GM19372 (cell line): ENCODE results near the gene HCAR2.
"Not testable (repeated sequence)": the region's sequence is repeated elsewhere in the genome, so short reads cannot be mapped to it uniquely, and the experiment has no call there.

Experiments
- ATAC-seq: cut with Tn5 transposase; IDR thresholded peaks from one replicate; pipeline ENCODE4 v1.9.1; 2021; ENCODE audit warnings: mild to moderate bottlenecking, low read depth, moderate library complexity; ENCODE audit not compliant: unreplicated experiment

Gene HCAR2

DNA sequence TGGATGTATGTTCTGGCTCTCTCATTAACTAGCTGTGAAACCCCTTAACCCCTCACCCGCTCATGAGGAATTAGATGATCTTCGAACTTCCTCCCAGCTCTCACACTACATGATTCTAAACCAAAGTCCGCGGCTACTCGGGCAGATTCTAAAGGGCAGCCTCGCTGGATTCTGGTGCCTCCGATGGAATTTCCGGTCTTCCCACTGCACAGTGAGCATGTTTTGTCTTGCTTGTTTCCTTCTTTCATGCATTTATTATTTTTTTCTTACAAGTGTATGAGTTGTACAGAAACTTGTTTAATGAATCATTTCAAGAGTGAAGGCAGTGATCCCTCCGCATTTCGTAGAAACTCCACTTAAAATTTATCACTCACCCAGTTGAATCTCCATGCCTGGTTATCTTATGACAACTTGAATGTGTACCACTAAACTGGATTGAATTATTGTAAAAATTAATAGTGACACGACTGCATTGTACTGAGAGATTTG lies 17.9 kb upstream of the HCAR2 start:
- ATAC-seq: no peak

DNA sequence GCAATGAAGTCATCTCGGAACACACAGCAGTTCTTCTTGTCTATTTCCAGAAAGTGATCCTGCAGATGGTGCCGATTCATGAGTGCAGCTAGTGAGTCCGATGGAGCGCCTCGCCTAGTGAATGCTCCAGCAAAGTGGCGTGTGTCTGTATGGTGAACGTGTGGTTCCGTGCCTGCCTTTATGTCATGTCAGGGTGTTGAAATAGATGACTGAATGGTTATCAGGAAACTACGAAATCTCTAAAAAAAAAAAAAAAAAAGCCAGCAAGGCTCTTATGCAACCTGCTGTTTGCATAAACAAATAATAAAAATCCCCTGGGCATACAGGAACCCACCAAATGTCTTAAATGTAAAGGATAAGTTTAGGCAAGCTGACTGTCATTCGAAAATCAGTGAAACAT lies 13.5 kb upstream of the HCAR2 start, which contains the start of gene HCAR3:
HCAR3 (minus strand) TSS at position 154 of the 400 bp plus-strand sequence; CDS start at position 80, 74 bp downstream.
- not testable (repeated sequence) for ATAC-seq

- not testable (repeated sequence) for ATAC-seq
Observed at GRCh38 chr12:122715211-122715610, 12.1 kb upstream of the HCAR2 start.

DNA sequence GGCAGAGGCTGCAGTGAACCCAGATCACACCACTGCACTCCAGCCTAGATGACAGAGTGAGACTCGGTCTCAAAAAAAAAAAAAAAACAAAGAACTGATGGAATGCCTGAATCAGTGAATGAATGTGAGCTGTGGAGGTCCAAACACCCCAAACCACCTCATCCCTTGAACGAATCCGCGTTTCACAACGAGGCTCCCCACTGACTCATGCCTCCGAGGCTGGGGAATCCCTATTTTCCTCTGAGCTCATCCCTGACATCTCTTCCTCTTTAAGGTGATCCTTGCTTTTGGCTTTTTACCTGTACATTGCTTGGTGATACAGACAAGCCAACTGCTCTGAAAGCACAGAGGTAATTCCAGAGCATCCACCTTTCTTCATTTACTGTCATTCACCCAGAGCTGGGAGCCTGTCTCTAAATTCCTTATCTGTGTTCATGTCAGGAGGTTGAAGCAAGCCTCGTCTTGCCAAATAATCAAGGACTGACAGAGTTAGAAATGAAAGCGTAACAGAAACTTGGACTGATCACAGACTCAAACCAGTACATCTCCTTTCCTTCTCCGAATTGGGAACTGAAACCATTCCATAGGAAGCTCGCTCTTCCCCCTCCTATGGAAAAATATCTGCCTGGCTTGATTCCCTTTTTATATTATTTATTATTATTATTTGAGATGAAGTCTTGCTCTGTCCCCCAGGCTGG lies 10.5 kb upstream of the HCAR2 start:
- not testable (repeated sequence) for ATAC-seq

GRCh38 chr12:122711266-122711665 lies 8.1 kb upstream of the HCAR2 start:
- ATAC-seq: not testable (repeated sequence)

GRCh38 chr12:122710341-122710740 lies 7.2 kb upstream of the HCAR2 start:
- ATAC-seq: not testable (repeated sequence)

- ATAC-seq: not testable (repeated sequence)
Observed at GRCh38 chr12:122709287-122709686, 6.1 kb upstream of the HCAR2 start.

DNA sequence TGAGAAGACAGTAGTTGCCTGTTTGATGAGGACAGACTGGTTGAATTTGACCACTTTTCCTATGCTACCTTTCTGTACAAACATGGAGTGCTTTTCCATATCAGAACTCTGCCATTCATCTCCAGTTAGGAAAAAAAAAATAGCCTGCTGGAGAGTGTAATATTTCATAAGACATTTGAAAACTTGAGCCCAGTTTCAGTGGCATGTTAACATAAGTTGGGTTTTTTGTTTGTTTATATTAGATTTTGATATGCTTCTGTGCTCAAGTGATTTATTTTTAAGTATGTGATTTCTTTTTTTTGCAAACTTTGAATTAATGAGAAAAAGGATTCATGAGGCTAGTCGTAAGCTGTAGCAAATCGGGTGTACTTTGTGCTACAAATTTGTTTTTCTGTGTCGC lies 684 bp upstream of the HCAR2 start:
- ATAC-seq: not testable (repeated sequence)

DNA sequence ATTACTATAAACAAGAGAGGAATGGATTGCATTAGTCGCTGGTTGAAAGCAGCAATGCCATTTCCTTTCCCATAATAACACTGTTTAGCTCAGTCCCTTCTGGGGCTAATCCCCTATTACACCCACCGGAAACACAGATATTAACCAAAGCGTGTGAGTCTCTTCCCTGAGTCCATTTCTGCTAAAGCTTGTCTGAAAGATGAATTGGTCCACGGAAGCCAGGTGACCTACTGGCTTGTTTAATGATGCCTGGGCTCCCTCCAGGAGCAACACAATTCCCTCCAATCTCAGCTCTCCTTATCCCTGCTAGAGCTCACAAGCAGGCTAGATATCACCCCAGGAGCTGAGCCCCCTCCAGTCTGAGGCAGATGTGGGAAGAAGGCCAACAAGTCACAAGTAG lies 1.7 kb downstream of the HCAR2 start:
- ATAC-seq: not testable (repeated sequence)

DNA sequence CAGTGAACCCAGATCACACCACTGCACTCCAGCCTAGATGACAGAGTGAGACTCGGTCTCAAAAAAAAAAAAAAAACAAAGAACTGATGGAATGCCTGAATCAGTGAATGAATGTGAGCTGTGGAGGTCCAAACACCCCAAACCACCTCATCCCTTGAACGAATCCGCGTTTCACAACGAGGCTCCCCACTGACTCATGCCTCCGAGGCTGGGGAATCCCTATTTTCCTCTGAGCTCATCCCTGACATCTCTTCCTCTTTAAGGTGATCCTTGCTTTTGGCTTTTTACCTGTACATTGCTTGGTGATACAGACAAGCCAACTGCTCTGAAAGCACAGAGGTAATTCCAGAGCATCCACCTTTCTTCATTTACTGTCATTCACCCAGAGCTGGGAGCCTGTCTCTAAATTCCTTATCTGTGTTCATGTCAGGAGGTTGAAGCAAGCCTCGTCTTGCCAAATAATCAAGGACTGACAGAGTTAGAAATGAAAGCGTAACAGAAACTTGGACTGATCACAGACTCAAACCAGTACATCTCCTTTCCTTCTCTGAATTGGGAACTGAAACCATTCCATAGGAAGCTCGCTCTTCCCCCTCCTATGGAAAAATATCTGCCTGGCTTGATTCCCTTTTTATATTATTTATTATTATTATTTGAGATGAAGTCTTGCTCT lies 3.0 kb downstream of the HCAR2 start:
- not testable (repeated sequence) for ATAC-seq

DNA sequence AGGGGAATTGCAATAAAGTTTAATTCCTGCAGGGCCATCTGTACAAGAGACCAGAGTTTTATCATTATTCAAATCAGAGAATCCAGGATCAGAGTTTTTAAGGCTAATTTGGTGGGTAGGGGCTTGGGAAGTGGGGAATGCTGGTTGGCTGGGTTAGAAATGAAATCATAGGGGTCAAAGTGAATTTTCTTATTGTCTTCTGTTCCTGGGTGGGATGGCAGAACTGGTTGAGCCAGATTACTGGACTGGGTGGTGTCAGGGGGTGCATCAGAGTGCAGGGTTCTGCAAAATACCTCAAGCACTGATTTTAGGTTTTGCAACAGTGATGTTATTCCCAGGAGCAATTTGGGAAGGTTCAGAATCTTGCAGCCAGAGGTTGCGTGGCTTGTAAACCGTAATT lies 6.2 kb downstream of the HCAR2 start:
- not testable (repeated sequence) for ATAC-seq

DNA sequence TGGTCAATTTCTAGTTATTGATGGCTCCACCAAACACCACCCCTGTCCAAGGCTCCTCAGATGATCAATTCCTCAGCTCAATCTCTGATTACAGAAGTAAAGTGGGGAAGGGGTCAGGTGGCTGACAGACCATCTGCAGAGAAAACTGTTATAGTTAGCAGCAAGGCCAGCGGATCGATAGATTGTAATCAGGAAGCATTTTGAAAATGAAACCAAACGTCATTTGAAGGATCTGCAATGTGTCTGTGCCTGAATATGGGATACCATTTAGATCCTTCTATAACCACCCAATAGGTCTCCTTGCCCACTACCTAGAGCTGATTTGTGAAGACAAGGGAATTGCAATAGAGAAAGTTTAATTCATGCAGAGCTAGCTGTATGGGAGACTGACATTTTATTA lies 11.6 kb downstream of the HCAR2 start:
- ATAC-seq: no peak

DNA sequence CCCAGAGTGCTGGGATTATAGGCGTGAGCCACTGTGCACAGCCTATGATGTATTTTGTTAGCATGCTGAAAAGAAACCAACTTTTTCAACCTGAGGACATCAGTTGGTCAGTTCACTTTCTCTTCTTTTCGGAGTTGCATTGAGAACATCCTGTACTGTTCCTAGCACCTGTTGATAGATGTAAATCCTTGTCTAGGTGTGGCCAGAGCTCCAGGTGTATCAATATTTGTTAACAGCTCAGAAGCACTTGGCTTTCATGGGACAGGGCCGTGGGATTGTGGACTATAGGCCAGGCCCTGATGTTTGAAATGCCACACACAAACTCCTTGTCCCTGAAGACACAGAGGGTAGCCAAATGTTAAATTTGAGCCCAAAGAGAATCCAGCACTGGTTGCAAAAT lies 14.9 kb downstream of the HCAR2 start:
- no peak for ATAC-seq

DNA sequence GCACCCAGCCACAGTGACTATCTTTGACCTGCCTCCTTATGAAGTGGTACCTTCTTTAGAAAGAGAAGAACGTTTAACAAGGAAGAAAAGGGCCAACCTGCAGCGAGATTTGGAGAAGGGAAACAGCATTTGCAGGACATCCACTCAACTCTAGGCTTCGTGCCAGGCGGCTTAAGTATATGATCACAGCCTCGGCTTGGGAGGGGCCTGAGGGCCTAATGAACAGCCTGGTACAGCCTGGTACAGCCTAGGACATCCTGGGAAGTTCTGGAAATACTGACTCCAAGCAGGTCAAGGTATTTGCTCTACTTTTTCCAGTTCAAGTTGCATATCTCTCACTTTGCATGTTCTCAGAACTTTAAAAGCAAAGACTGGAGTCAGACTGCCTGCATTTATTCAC lies 16.1 kb downstream of the HCAR2 start:
- no peak for ATAC-seq

- no peak for ATAC-seq
Observed at GRCh38 chr12:122686538-122686937, 16.6 kb downstream of the HCAR2 start.

GRCh38 chr12:122684297-122684813 lies 18.8 kb downstream of the HCAR2 start:
- ATAC-seq: no peak

DNA sequence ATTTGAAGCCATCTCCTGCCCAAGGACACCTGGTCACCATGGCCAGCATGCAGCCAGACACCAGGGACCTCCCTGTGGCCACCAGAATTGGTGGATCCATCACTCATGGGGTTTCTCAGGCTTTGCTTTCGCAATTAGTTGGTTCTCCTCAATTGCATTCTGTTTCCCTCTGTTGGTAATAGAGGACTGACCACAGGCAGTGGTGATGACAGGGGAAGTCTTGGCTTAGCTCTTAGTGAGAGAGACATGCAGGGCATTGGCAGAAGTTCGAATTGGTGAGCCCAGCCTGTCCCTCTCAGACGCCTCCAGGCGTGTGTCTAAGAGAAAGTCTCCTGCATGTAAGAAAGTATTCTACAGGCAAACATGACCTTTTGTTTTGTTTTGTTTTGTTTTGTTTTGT lies 21.3 kb downstream of the HCAR2 start:
- ATAC-seq: no peak

GRCh38 chr12:122680989-122681388 lies 22.2 kb downstream of the HCAR2 start:
- ATAC-seq: not testable (repeated sequence)

DNA sequence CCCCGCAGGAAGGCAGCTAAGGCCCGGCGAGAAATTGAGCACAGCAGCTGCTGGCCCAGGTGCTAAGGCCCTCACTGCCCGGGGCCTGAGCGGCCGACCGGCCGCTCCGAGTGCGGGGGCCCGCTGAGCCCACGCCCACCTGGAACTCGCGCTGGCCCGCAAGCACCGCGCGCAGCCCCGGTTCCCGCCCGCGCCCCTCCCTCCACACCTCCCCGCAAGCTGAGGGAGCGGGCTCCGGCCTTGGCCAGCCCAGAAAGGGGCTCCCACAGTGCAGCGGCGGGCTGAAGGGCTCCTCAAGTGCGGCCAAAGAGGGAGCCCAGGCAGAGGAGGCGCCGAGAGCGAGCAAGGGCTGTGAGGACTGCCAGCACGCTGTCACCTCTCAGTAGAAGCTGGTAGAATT lies 26.4 kb downstream of the HCAR2 start:
- not testable (repeated sequence) for ATAC-seq

DNA sequence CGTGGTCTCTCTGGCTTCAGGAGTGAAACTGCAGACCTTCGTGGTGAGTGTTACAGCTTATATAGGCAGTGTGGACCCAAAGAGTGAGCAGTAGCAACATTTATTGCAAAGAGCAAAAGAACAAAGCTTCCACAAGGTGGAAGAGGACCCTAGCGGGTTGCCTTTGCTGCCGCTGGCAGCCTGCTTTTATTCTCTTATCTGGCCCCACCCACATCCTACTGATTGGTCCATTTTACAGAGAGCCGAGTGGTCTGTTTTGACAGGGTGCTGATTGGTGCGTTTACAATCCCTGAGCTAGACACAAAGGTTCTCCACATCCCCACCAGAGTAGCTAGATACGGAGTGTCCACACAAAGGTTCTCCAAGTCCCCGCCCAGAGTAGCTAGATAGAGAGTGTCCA lies 27.1 kb downstream of the HCAR2 start:
- ATAC-seq: not testable (repeated sequence)

DNA sequence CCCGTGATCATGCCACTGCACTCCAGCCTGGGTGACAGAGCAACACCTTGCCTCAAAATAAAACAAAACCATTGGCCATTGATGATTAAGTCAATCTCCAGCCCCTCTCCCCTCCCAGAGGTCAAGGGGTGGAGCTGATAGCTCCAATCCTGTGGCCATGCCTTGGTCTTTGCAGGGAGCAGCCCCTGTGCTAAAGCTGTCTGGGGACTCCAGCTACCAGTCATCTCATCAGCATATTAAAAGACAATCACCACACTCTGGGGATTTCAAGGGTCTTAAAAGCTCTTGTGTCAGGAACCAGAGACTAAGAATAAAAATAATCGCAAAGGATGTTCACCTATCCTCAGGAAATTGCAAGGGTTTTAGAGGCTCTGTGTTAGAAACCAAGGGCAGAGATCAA lies 30.6 kb downstream of the HCAR2 start:
- ATAC-seq: no peak
